Measurements from ENCODE around the gene ARFIP2. TPM values are rescaled to one million over a fixed set of nuclear protein-coding genes. Genes with fewer than 3 reads are reported as not detected.

ARFIP2 gene
- polyA plus RNA-seq, 1 of the 3 experiments (the other 2 are of a cell fraction): 128 TPM

DNA sequence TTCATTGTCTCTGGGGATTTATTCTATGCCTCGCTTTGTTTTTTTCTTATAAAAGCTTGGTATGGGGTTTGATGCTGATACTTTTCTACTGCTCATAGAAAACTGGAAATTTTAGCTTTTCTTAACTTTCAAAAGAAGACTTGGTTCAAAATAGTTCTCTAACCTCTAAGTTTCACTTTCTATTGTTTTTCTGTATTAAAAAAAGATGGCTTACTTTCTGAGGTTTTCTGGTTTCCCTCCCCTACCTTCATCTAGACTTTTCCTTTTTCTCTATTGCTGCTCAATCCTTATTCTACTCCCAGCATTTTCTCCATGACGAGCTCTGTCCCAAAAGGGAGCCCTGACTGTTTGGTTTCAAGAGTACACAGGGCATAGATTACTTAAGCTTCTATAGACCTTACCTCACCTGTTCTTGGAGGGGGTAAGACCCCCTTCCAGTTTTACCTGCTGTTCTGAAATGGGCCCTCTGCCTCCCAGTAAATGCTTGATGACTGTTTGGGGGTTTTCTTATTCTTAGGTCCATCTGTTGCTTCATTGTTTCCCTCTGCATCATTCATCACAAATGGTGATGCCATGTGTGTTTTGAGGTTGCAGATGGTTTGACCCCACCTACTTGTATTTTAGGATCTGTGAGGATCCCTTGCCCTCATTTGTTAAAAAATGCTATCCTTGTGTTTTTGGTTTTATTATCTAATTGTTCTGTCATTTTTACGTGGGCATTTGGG lies 45.4 kb upstream of the ARFIP2 start:
- Histone ChIP-seq H3K4me2 (no peak overlapping the region), H3K27me3 (ENCODE audit: insufficient read depth) (no peaks in the 10 kb centered on the region), H3F3A (replicated peaks; ENCODE audit: insufficient read depth) (peaks cover 7% of the 10 kb centered on the region), H3K4me3 (ENCODE audit: low read depth in 2 of 2, low read length in 1 of 2) (no peak overlapping the region), H2AFZ (ENCODE audit: low read depth) (no peak overlapping the region), H3K9me2 (no peaks in the 10 kb centered on the region), H3K9me3 (no peaks in the 10 kb centered on the region), H4K20me1 (ENCODE audit: insufficient read depth) (no peaks in the 10 kb centered on the region), H3K79me2 (ENCODE audit: insufficient read depth) (no peaks in the 10 kb centered on the region), H3K27ac (ENCODE audit: low read depth in 2 of 2, low read length in 1 of 2) (no peak overlapping the region), H3K9ac (no peak overlapping the region), H3K4me1 (ENCODE audit: control insufficient read depth in 1 of 2, insufficient read depth in 2 of 2, low read depth in 1 of 2, low read length in 1 of 2) (peaks cover 0 to 4% of the 10 kb centered on the region in 2 experiments; a peak in 3 of 4 replicates), H3K36me3 (replicated peaks in 1 of 2; ENCODE audit: control insufficient read depth in 1 of 2, insufficient read depth in 2 of 2, low read length in 1 of 2) (peaks cover 8 to 12% of the 10 kb centered on the region in 2 experiments)
- 89% methylated on average over 3 of the region's 3 CpGs for WGBS (ENCODE audit: low lambda C conversion rate)
- ChIA-PET CTCF (interaction anchor here (1.1 to 1.9 kb wide), 3 partner anchors 20 to 179 kb away, joined by 3 to 11 read pairs (median 5); no protein-coding TSS in a partner anchor), POLR2A (no interaction called here)
- DNase-seq: no peak
- no peak for TF ChIP-seq ELF1 (IDR thresholded peaks at IDR 0.05)
- TF ChIP-seq EP300 (IDR thresholded peaks at IDR 0.05; ENCODE audit: borderline replicate concordance in 1 of 2, low read depth in 1 of 2, low read length in 1 of 2): no peak
- TF ChIP-seq RAD21 (IDR thresholded peaks at IDR 0.05; ENCODE audit: low read length): no peak
- TF ChIP-seq, protein P1, sequence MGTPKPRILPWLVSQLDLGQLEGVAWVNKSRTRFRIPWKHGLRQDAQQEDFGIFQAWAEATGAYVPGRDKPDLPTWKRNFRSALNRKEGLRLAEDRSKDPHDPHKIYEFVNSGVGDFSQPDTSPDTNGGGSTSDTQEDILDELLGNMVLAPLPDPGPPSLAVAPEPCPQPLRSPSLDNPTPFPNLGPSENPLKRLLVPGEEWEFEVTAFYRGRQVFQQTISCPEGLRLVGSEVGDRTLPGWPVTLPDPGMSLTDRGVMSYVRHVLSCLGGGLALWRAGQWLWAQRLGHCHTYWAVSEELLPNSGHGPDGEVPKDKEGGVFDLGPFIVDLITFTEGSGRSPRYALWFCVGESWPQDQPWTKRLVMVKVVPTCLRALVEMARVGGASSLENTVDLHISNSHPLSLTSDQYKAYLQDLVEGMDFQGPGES (IDR thresholded peaks at IDR 0.05; ENCODE audit: low read depth, low read length): no peak
- no peak for TF ChIP-seq TEAD4 (IDR thresholded peaks at IDR 0.05; ENCODE audit: borderline replicate concordance, insufficient read depth)
- TF ChIP-seq, protein P2, sequence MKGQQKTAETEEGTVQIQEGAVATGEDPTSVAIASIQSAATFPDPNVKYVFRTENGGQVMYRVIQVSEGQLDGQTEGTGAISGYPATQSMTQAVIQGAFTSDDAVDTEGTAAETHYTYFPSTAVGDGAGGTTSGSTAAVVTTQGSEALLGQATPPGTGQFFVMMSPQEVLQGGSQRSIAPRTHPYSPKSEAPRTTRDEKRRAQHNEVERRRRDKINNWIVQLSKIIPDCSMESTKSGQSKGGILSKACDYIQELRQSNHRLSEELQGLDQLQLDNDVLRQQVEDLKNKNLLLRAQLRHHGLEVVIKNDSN (IDR thresholded peaks at IDR 0.05; ENCODE audit: borderline replicate concordance, low read depth): no peak
- no peak for TF ChIP-seq JUND (IDR thresholded peaks at IDR 0.05)
- TF ChIP-seq EZH2phosphoT487 (IDR thresholded peaks at IDR 0.05; ENCODE audit: borderline replicate concordance, low read depth): no peak
- TF ChIP-seq NFIC (IDR thresholded peaks at IDR 0.05; ENCODE audit: borderline replicate concordance): no peak
- no peak for TF ChIP-seq FOXJ3 (CRISPR knock-in tag; IDR thresholded peaks at IDR 0.05)

DNA sequence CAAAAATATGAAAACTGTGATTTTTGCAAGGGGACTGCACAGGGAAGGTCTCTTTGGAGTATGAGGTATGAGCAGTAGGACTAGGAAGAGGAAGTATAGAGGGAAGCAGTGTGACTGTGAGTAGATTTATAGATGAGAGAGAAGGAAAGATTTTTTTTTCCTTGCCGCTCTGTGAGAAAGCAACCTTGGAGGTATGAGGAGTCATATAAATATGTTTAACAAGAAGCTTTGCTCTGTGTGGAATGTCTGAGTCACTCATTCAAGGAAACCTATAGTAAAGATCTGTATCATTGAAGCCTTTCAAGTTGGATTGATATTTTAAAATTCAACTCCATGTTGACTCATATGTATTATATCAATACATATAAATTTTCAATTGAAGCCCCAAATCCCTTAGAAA lies 42.1 kb upstream of the ARFIP2 start:
- Histone ChIP-seq H2AFZ (ENCODE audit: low read depth) (no peak overlapping the region), H3K4me1 (ENCODE audit: control insufficient read depth in 1 of 2, insufficient read depth in 2 of 2, low read depth in 1 of 2, low read length in 1 of 2) (peaks cover 0 to 4% of the 10 kb centered on the region in 2 experiments; a peak in 3 of 4 replicates), H3K4me2 (peak overlapping the region; percentile 22; the same call in 1 of the 2 replicates), H3K79me2 (ENCODE audit: insufficient read depth) (no peaks in the 10 kb centered on the region), H3K27ac (ENCODE audit: low read depth in 2 of 2, low read length in 1 of 2) (peak overlapping the region in 1 of 2 experiments; percentile 50; a peak in 2 of 4 replicates), H3K4me3 (ENCODE audit: low read depth in 2 of 2, low read length in 1 of 2) (no peak overlapping the region), H3F3A (replicated peaks; ENCODE audit: insufficient read depth) (peaks cover 7% of the 10 kb centered on the region), H3K9me2 (no peaks in the 10 kb centered on the region), H3K9ac (no peak overlapping the region; the same call in 1 of the 2 replicates), H3K9me3 (no peaks in the 10 kb centered on the region), H3K27me3 (ENCODE audit: insufficient read depth) (no peaks in the 10 kb centered on the region), H3K36me3 (replicated peaks in 1 of 2; ENCODE audit: control insufficient read depth in 1 of 2, insufficient read depth in 2 of 2, low read length in 1 of 2) (peaks cover 9 to 15% of the 10 kb centered on the region in 2 experiments), H4K20me1 (ENCODE audit: insufficient read depth) (no peaks in the 10 kb centered on the region)
- POLR2A ChIA-PET: no interaction called here
- DNase-seq: no peak
- CTCF ChIA-PET: interaction anchor here (1.0 to 1.6 kb wide), 3 partner anchors 8 to 234 kb away, joined by 3 to 6 read pairs (median 5); no protein-coding TSS in a partner anchor
- TF ChIP-seq, protein P3, sequence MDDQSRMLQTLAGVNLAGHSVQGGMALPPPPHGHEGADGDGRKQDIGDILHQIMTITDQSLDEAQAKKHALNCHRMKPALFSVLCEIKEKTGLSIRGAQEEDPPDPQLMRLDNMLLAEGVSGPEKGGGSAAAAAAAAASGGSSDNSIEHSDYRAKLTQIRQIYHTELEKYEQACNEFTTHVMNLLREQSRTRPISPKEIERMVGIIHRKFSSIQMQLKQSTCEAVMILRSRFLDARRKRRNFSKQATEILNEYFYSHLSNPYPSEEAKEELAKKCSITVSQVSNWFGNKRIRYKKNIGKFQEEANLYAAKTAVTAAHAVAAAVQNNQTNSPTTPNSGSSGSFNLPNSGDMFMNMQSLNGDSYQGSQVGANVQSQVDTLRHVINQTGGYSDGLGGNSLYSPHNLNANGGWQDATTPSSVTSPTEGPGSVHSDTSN (IDR thresholded peaks at IDR 0.05): peak; percentile 48
- no peak for TF ChIP-seq RFX5 (IDR thresholded peaks at IDR 0.05; ENCODE audit: low read length)
- no peak for TF ChIP-seq EP300 (IDR thresholded peaks at IDR 0.05; ENCODE audit: borderline replicate concordance in 1 of 2, low read depth in 1 of 2, low read length in 1 of 2)
- TF ChIP-seq RAD21 (IDR thresholded peaks at IDR 0.05; ENCODE audit: low read length): no peak
- TF ChIP-seq TEAD4 (IDR thresholded peaks at IDR 0.05; ENCODE audit: borderline replicate concordance, insufficient read depth): 0 out of 2 replicates have a peak, but pooled peaks have one; percentile 36
- TF ChIP-seq JUND (IDR thresholded peaks at IDR 0.05): peak; percentile 76
- no peak for TF ChIP-seq POLR2AphosphoS5 (IDR thresholded peaks at IDR 0.05; ENCODE audit: low read depth, low read length)
- TF ChIP-seq FOSL2 (IDR thresholded peaks at IDR 0.05; ENCODE audit: borderline replicate concordance, low read depth): peak; percentile 87
- TF ChIP-seq, protein P4, sequence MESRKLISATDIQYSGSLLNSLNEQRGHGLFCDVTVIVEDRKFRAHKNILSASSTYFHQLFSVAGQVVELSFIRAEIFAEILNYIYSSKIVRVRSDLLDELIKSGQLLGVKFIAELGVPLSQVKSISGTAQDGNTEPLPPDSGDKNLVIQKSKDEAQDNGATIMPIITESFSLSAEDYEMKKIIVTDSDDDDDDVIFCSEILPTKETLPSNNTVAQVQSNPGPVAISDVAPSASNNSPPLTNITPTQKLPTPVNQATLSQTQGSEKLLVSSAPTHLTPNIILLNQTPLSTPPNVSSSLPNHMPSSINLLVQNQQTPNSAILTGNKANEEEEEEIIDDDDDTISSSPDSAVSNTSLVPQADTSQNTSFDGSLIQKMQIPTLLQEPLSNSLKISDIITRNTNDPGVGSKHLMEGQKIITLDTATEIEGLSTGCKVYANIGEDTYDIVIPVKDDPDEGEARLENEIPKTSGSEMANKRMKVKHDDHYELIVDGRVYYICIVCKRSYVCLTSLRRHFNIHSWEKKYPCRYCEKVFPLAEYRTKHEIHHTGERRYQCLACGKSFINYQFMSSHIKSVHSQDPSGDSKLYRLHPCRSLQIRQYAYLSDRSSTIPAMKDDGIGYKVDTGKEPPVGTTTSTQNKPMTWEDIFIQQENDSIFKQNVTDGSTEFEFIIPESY (IDR thresholded peaks at IDR 0.05; ENCODE audit: borderline replicate concordance, low read depth): no peak
- peak; percentile 45 for TF ChIP-seq TCF12 (IDR thresholded peaks at IDR 0.05)
- TF ChIP-seq NFIC (IDR thresholded peaks at IDR 0.05; ENCODE audit: borderline replicate concordance): peak; percentile 11; the same call in 1 of the 2 replicates
- TF ChIP-seq YY1 (IDR thresholded peaks at IDR 0.05; ENCODE audit: low read depth): no peak
- no peak for TF ChIP-seq FOXJ3 (CRISPR knock-in tag; IDR thresholded peaks at IDR 0.05)
- 22% methylated on average over 1 of the region's 1 CpG for WGBS (ENCODE audit: low lambda C conversion rate)
